ENCODE measurements around the gene ESPL1. TPM values are rescaled to one million over a fixed set of nuclear protein-coding genes. Genes with fewer than 3 reads are reported as not detected.

Gene ESPL1
- total and polyA plus RNA-seq, 2 donors from 2014 or later, result 1.5 to 2.9 TPM

DNA sequence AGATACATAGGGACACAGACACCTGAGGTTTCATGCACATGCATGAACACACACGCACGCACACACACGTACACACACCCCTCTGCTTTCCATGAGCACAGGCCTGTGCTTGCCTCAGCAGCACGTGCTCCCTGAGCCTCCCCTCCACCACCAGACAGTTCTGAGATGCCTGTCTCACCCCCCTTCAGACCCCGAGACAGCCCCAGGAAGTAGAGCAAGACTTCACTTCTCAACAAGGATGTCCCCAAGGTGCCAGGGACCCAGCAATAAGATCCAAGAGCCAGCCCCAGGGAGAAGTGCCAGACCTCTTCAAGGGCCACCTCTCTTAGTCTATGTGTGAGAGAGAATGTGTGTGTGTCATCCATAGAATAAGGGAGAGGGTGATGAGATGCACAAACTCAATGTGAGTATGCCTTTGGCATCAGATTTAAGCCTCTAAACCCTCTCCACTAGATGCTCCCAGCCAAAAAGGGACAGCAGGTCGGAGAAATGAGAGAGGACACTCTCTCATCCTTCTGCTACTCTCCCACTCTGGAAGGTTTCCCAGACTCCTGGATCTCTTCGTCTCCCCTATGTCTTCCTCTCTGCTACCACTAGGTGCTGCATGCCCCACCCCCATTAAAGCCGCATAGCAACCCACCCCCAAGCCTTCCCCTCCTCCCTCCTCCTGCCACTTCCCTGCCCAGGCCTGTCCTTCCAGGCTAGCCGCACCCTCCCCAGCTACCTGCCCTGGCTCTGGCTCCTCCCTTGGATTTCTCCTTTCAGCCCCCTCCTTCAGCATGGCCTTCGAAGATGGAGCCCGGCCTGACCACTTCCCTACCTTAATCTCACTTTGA, 43.8 kb upstream of the ESPL1 start:
- FAIRE-seq, result no peak
- H3K9ac ChIP-seq (ENCODE audit: low read length in 3 of 3), result peak overlapping the region in 1 of 3 donors; percentile 13

DNA sequence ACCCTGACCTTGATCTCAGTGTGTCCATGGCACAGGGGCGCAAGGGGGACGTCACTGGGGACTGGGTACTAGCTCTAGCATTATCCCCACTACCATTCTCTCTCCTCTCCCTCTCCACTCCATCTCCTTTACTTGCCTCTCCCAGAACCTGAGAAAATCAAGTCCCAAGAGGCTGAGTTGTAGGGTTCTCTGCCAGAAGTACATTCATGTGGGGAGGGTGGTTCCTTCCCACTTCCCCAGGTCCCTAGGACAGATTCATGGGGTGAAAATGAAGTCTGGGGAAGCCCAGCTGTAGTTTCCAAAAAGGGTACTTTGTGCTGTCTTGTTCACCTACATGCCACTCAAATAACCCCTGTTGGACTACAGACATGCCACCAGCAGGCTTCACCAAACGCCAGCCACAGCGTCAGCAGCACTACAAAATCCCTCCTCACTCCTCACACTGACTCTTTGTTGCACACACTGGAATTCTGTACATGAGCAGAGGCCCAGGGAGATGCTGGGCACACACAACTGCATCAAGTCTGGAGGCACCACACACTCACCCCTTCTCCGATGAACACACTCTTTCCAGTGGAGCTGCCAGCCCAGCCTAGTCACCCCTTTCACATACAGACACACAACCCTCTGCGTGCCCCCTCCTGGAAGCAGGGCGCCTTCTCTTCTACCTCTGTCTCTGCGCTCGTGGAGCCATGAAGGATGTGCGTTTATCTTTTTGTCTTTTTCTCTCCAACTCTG, 43.0 kb upstream of the ESPL1 start:
- Histone ChIP-seq H3K36me3 (ENCODE audit: control insufficient read depth in 2 of 3, insufficient read depth in 3 of 3, low read length in 3 of 3) (no peaks in the 10 kb centered on the region), H3K4me1 (ENCODE audit: control insufficient read depth in 2 of 3, insufficient read depth in 2 of 3, low read depth in 1 of 3, low read length in 3 of 3) (peaks cover 5 to 22% (median 8%) of the 10 kb centered on the region in 3 donors), H3K27me3 (ENCODE audit: control insufficient read depth, insufficient read depth, low read length) (no peaks in the 10 kb centered on the region), H3K27ac (ENCODE audit: low read depth in 2 of 2, low read length in 2 of 2) (peak overlapping the region in 1 of 2 donors; percentile 23), H3K9ac (ENCODE audit: low read length in 3 of 3) (no peak overlapping the region), H3K4me3 (ENCODE audit: low read length in 3 of 3) (no peak overlapping the region), H3K9me3 (ENCODE audit: control insufficient read depth in 2 of 3, insufficient read depth in 1 of 3, low read length in 3 of 3) (no peaks in the 10 kb centered on the region)
- TF ChIP-seq CTCF (IDR thresholded peaks at IDR 0.05; ENCODE audit: borderline replicate concordance, extremely low read depth, insufficient read depth), result no peak
- DNase-seq (peak in 1 of 5 donors; percentile 12), FAIRE-seq (no peak)
- intact Hi-C loops (cut with DNase I), result no loop called here

More for the DNA sequence above, 43.8 kb upstream of the ESPL1 start:
- TF ChIP-seq CTCF (IDR thresholded peaks at IDR 0.05; ENCODE audit: borderline replicate concordance, extremely low read depth, insufficient read depth), result no peak
- H3K4me3 ChIP-seq (ENCODE audit: low read length in 3 of 3), result no peak overlapping the region
- DNase-seq, result peak in 3 of 5 donors; percentile 36 to 68 (median 61)
- no peaks in the 10 kb centered on the region for H3K9me3 ChIP-seq (ENCODE audit: control insufficient read depth in 2 of 3, insufficient read depth in 1 of 3, low read length in 3 of 3)
- H3K27me3 ChIP-seq (ENCODE audit: control insufficient read depth, insufficient read depth, low read length), result peaks cover 2% of the 10 kb centered on the region
- no peaks in the 10 kb centered on the region for H3K36me3 ChIP-seq (ENCODE audit: control insufficient read depth in 2 of 3, insufficient read depth in 3 of 3, low read length in 3 of 3)
- peaks cover 5 to 22% (median 8%) of the 10 kb centered on the region in 3 donors for H3K4me1 ChIP-seq (ENCODE audit: control insufficient read depth in 2 of 3, insufficient read depth in 2 of 3, low read depth in 1 of 3, low read length in 3 of 3)
- intact Hi-C loops (cut with DNase I), result no loop called here
- H3K27ac ChIP-seq (ENCODE audit: low read depth in 2 of 2, low read length in 2 of 2), result peak overlapping the region in 1 of 2 donors; percentile 23

- Histone ChIP-seq H3K27ac (ENCODE audit: low read depth in 2 of 2, low read length in 2 of 2) (no peak overlapping the region), H3K36me3 (ENCODE audit: control insufficient read depth in 2 of 3, insufficient read depth in 3 of 3, low read length in 3 of 3) (no peaks in the 10 kb centered on the region), H3K4me3 (ENCODE audit: low read length in 3 of 3) (no peak overlapping the region), H3K27me3 (ENCODE audit: control insufficient read depth, insufficient read depth, low read length) (no peaks in the 10 kb centered on the region), H3K4me1 (ENCODE audit: control insufficient read depth in 2 of 3, insufficient read depth in 2 of 3, low read depth in 1 of 3, low read length in 3 of 3) (peaks cover 5 to 22% (median 8%) of the 10 kb centered on the region in 3 donors), H3K9me3 (ENCODE audit: control insufficient read depth in 2 of 3, insufficient read depth in 1 of 3, low read length in 3 of 3) (no peaks in the 10 kb centered on the region), H3K9ac (ENCODE audit: low read length in 3 of 3) (no peak overlapping the region)
- FAIRE-seq (no peak), DNase-seq (peak in 1 of 5 donors; percentile 45)
- no peak for TF ChIP-seq CTCF (IDR thresholded peaks at IDR 0.05; ENCODE audit: borderline replicate concordance, extremely low read depth, insufficient read depth)
- intact Hi-C loops (cut with DNase I), result no loop called here
Observed at GRCh38 chr12:53225635-53226424, 42.3 kb upstream of the ESPL1 start.

All from kidney (tissue), 14 donors.